K562 (cell line): Measurements from ENCODE around the gene ATP7B. TPM values are rescaled to one million over a fixed set of nuclear protein-coding genes. Genes with fewer than 3 reads are reported as not detected.

Experiments used
- GABPA ChIP-seq: fragments of 200-800 bp; sonication (Bioruptor generic); conservative IDR thresholded peaks from 2 replicates; pipeline ENCODE4 v1.6.1; 2016; ENCODE audit warnings: low read depth, missing genetic modification characterization, missing compliant biosample characterization
- HDAC1 ChIP-seq, 2 experiments: fragments of 450-650 bp; IDR thresholded peaks; 2 replicates each; pipeline ENCODE4 v1.6.1; 2016 to 2017; ENCODE audit warnings: inconsistent platforms in 1 of 2, mild to moderate bottlenecking in 1 of 2, moderate library complexity in 1 of 2
- HDAC6 ChIP-seq: IDR thresholded peaks from 2 replicates; pipeline ENCODE4 v1.6.1; 2012; ENCODE audit warnings: low read depth, mild to moderate bottlenecking, control low read depth, inconsistent platforms, low read length, moderate library complexity
- HIVEP1 ChIP-seq: fragments of 250-450 bp; sonication (Bioruptor Pico); IDR thresholded peaks from 2 replicates; pipeline ENCODE4 v1.4.0; 2020; ENCODE audit warnings: mild to moderate bottlenecking
- KLF16 ChIP-seq: IDR thresholded peaks from 2 replicates; pipeline ENCODE4 v1.6.1; 2016; ENCODE audit warnings: antibody characterized with exemption
- NR2C1 ChIP-seq, 2 experiments: fragments of 450-650 bp; IDR thresholded peaks; 2 replicates each; pipeline ENCODE4 v1.6.1; 2017; ENCODE audit warnings: mild to moderate bottlenecking in 2 of 2, antibody characterized with exemption in 1 of 2, inconsistent platforms in 1 of 2, missing compliant biosample characterization in 1 of 2, missing genetic modification characterization in 1 of 2
- POLR2A ChIP-seq: fragments of 450-650 bp; conservative IDR thresholded peaks from 2 replicates; pipeline ENCODE4 v1.6.1; 2016
- POU5F1 ChIP-seq: fragments of 150-350 bp; IDR thresholded peaks from 2 replicates; pipeline ENCODE4 v1.6.1; 2014; ENCODE audit warnings: borderline replicate concordance, low read length, low read depth, mild to moderate bottlenecking; ENCODE audit not compliant: partially characterized antibody
- SIX5 ChIP-seq, 2 experiments: IDR thresholded peaks; 2 replicates each; pipeline ENCODE4 v1.6.1; 2011; ENCODE audit warnings: low read length in 2 of 2, borderline replicate concordance in 1 of 2, low read depth in 1 of 2, mild to moderate bottlenecking in 1 of 2, moderate library complexity in 1 of 2; ENCODE audit not compliant: insufficient read depth in 1 of 2
- SMARCE1 ChIP-seq: fragments of 450-650 bp; IDR thresholded peaks from 2 replicates; pipeline ENCODE4 v1.7.1; 2016; ENCODE audit warnings: mild to moderate bottlenecking
- TAF7 ChIP-seq: fragments of 450-650 bp; IDR thresholded peaks from 2 replicates; pipeline ENCODE4 v1.6.1; 2016; ENCODE audit warnings: missing genetic modification characterization, missing compliant biosample characterization
- YBX1 ChIP-seq: fragments of 450-650 bp; IDR thresholded peaks from 2 replicates; pipeline ENCODE4 v1.7.1; 2016; ENCODE audit warnings: mild to moderate bottlenecking
- ZC3H8 ChIP-seq: fragments of 450-650 bp; IDR thresholded peaks from 2 replicates; pipeline ENCODE4 v1.6.1; 2017
- polyA plus RNA-seq, 8 experiments: library from polyadenylated mRNA; depleted of rRNA in 4 of 8; stranded (reverse) in 5 of 8; unstranded in 3 of 8; fragments of >200 nt; fragmentation: Nextera tagmentation in 2 of 8; fragmentation: Illumina TruSeq in 1 of 8; extraction: Ambion mirVana in 2 of 8; extraction: Trizol in 1 of 8; gene quantifications; 2 replicates each; pipeline versions ENCODE4 v1.2.1 to v1.2.3, GENCODE V29; 2011 to 2014; ENCODE audit warnings: inconsistent platforms in 1 of 8, missing spikeins in 1 of 8
- total RNA-seq, 7 experiments: library from RNA; depleted of rRNA in 6 of 7; stranded (reverse); fragments of >200 nt in 6 of 7; fragmentation: Illumina TruSeq in 2 of 7; extraction: Trizol in 2 of 7; gene quantifications; 2 replicates each; pipeline versions ENCODE4 v1.2.1 to v1.2.3, GENCODE V29; 2011 to 2021; ENCODE audit warnings: low replicate concordance in 1 of 7
- TF ChIP-seq, protein P1 (sequence below): IDR thresholded peaks from 2 replicates; pipeline ENCODE4 v1.6.1; 2011; ENCODE audit warnings: borderline replicate concordance, low read depth, mild to moderate bottlenecking, moderate library complexity, low read length; ENCODE audit not compliant: insufficient read depth, poor library complexity, severe bottlenecking
- TF ChIP-seq, protein P2 (sequence below): fragments of 250-450 bp; sonication (Bioruptor Pico); IDR thresholded peaks from 2 replicates; pipeline ENCODE4 v1.8.0; 2022; ENCODE audit warnings: inconsistent platforms, mild to moderate bottlenecking, moderate library complexity, borderline replicate concordance
- TF ChIP-seq, protein P3 (sequence below): fragments of 250-450 bp; sonication (Bioruptor Pico); IDR thresholded peaks from 2 replicates; pipeline ENCODE4 v1.5.1; 2021; ENCODE audit warnings: mild to moderate bottlenecking
- TF ChIP-seq, protein P4 (sequence below): fragments of 450-650 bp; IDR thresholded peaks from 2 replicates; pipeline ENCODE4 v1.6.1; 2018; ENCODE audit warnings: mild to moderate bottlenecking, low read depth; ENCODE audit not compliant: partially characterized antibody
- TF ChIP-seq, protein P5 (sequence below): fragments of 450-650 bp; IDR thresholded peaks from 2 replicates; pipeline ENCODE4 v1.6.1; 2016
- TF ChIP-seq, protein P6 (sequence below): fragments of 250-450 bp; sonication (Bioruptor Pico); IDR thresholded peaks from 2 replicates; pipeline ENCODE4 v1.8.0; 2021; ENCODE audit warnings: moderate library complexity, mild to moderate bottlenecking, inconsistent platforms

The ATP7B gene
- total and polyA plus RNA-seq, 9 of the 15 experiments (the other 6 are each of a cell fraction or from before 2014, with no cell fraction given): 1.1 to 20.4 (median 8.5) TPM

DNA sequence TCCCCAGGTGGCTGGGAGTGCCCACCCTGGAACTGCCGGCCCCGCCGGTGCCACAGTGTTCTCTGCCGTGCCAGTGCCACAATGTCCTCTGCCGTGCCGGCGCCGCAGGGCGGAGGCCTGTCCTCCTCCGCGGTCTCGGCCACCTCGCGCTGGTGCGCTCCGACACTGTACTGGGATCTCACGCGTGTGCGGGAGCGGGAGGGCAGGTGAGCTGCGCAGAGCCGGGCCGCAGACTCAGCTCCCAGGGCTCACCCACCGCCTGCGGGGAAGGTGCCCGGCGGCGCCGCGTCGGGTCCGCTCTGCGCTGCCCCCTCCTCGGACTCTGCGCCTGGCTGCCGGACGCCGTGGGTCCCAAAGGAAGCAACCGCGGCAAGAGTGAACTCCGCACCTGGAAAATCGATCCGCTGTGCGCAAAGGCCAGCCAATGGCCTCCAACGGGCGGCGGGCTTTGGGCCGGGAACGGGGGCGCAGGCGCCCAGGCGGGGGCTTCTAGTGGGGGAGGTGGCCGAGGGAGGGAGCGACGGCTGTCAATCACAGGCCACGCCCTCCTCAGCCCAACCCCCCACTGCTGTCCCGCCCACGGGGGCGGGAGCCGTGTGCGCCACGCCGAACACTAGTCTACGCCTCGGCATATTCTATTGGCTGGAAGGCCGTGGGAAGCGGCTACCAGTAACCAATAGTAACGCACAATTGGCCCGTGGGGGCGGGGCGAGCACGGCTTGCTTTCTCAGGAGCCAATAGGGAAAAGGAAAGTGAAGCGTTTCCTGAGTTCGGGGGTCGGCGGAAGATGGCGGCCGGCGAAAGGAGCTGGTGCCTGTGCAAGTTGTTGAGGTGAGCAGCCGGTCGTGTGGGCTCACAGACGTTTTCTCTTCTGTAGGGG lies 622 bp upstream of the ATP7B start, which contains the start of gene ALG11 (continued):
- TF ChIP-seq, protein P1, sequence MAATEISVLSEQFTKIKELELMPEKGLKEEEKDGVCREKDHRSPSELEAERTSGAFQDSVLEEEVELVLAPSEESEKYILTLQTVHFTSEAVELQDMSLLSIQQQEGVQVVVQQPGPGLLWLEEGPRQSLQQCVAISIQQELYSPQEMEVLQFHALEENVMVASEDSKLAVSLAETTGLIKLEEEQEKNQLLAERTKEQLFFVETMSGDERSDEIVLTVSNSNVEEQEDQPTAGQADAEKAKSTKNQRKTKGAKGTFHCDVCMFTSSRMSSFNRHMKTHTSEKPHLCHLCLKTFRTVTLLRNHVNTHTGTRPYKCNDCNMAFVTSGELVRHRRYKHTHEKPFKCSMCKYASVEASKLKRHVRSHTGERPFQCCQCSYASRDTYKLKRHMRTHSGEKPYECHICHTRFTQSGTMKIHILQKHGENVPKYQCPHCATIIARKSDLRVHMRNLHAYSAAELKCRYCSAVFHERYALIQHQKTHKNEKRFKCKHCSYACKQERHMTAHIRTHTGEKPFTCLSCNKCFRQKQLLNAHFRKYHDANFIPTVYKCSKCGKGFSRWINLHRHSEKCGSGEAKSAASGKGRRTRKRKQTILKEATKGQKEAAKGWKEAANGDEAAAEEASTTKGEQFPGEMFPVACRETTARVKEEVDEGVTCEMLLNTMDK: no peak
- peak in 1 of 2 experiments; percentile 50; a peak in 2 of 4 replicates for TF ChIP-seq HDAC1 (IDR thresholded peaks at IDR 0.05)
- TF ChIP-seq, protein P2, sequence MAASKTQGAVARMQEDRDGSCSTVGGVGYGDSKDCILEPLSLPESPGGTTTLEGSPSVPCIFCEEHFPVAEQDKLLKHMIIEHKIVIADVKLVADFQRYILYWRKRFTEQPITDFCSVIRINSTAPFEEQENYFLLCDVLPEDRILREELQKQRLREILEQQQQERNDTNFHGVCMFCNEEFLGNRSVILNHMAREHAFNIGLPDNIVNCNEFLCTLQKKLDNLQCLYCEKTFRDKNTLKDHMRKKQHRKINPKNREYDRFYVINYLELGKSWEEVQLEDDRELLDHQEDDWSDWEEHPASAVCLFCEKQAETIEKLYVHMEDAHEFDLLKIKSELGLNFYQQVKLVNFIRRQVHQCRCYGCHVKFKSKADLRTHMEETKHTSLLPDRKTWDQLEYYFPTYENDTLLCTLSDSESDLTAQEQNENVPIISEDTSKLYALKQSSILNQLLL (CRISPR knock-in tag): no peak
- no peak for TF ChIP-seq KLF16
- no peak for TF ChIP-seq SMARCE1
- TF ChIP-seq HDAC6: no peak
- TF ChIP-seq, protein P3, sequence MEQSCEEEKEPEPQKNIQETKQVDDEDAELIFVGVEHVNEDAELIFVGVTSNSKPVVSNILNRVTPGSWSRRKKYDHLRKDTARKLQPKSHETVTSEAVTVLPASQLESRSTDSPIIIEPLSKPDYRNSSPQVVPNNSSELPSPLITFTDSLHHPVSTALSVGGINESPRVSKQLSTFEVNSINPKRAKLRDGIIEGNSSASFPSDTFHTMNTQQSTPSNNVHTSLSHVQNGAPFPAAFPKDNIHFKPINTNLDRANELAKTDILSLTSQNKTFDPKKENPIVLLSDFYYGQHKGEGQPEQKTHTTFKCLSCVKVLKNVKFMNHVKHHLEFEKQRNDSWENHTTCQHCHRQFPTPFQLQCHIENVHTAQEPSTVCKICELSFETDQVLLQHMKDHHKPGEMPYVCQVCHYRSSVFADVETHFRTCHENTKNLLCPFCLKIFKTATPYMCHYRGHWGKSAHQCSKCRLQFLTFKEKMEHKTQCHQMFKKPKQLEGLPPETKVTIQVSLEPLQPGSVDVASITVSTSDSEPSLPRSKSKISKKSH (CRISPR knock-in tag): no peak
- no peak for TF ChIP-seq ZC3H8
- no peak for TF ChIP-seq POU5F1
- TF ChIP-seq, protein P4, sequence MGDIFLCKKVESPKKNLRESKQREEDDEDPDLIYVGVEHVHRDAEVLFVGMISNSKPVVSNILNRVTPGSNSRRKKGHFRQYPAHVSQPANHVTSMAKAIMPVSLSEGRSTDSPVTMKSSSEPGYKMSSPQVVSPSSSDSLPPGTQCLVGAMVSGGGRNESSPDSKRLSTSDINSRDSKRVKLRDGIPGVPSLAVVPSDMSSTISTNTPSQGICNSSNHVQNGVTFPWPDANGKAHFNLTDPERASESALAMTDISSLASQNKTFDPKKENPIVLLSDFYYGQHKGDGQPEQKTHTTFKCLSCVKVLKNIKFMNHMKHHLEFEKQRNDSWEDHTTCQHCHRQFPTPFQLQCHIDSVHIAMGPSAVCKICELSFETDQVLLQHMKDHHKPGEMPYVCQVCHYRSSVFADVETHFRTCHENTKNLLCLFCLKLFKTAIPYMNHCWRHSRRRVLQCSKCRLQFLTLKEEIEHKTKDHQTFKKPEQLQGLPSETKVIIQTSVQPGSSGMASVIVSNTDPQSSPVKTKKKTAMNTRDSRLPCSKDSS: no peak
- TF ChIP-seq SIX5 (IDR thresholded peaks at IDR 0.05; ENCODE audit: borderline replicate concordance in 1 of 2, insufficient read depth in 1 of 2, low read depth in 1 of 2, low read length in 2 of 2): no peak
- TF ChIP-seq TAF7 (tag): no peak
- peak; percentile 86 for TF ChIP-seq POLR2A
- TF ChIP-seq GABPA: peak; percentile 84
- TF ChIP-seq HIVEP1 (CRISPR knock-in tag): no peak
- TF ChIP-seq, protein P5, sequence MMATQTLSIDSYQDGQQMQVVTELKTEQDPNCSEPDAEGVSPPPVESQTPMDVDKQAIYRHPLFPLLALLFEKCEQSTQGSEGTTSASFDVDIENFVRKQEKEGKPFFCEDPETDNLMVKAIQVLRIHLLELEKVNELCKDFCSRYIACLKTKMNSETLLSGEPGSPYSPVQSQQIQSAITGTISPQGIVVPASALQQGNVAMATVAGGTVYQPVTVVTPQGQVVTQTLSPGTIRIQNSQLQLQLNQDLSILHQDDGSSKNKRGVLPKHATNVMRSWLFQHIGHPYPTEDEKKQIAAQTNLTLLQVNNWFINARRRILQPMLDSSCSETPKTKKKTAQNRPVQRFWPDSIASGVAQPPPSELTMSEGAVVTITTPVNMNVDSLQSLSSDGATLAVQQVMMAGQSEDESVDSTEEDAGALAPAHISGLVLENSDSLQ: peak; percentile 99
- TF ChIP-seq NR2C1 (IDR thresholded peaks at IDR 0.05): peak; percentile 94
- TF ChIP-seq NR2C1 (tag; IDR thresholded peaks at IDR 0.05): peak; percentile 93
- no peak for TF ChIP-seq YBX1
- TF ChIP-seq, protein P6, sequence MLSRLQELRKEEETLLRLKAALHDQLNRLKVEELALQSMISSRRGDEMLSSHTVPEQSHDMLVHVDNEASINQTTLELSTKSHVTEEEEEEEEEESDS (CRISPR knock-in tag): no peak
